Transverse colon (tissue), 4 donors: ENCODE measurements around the gene SRXN1. TPM values are rescaled to one million over a fixed set of nuclear protein-coding genes. Genes with fewer than 3 reads are reported as not detected.

Experiments
- DNase-seq: peaks from one replicate; pipeline ENCODE4 v3.0.0-alpha.2; 2019
- H3K27ac ChIP-seq, 4 donors: fragments of 200-600 bp; sonication (generic); 2 replicates each; pipeline ENCODE4 v1.5.1; 2016 to 2018; ENCODE audit warnings: inconsistent platforms in 4 of 4
- H3K27me3 ChIP-seq: fragments of 200-600 bp; sonication (generic); 2 replicates; pipeline ENCODE4 v1.5.1; 2017; ENCODE audit warnings: inconsistent platforms
- H3K36me3 ChIP-seq, 4 donors: fragments of 200-600 bp; sonication (generic); 2 replicates each; pipeline ENCODE4 v1.5.1; 2017 to 2019; ENCODE audit warnings: inconsistent platforms in 4 of 4
- H3K4me1 ChIP-seq, 4 donors: fragments of 200-600 bp; sonication (generic); 2 replicates each; pipeline ENCODE4 v1.5.1; 2017 to 2020; ENCODE audit warnings: inconsistent platforms in 4 of 4
- H3K4me3 ChIP-seq, 4 donors: fragments of 200-600 bp; sonication (generic); 1 replicate in 1 of 4; 2 replicates in 3 of 4; pipeline versions ENCODE4 v1.5.1 to v1.6.1; 2017 to 2019; ENCODE audit warnings: inconsistent platforms in 4 of 4
- H3K9me3 ChIP-seq, 2 donors: fragments of 200-600 bp; sonication (generic); 2 replicates each; pipeline ENCODE4 v1.5.1; 2017 to 2019; ENCODE audit warnings: inconsistent platforms in 2 of 2
- EP300 ChIP-seq: sonication (generic); formaldehyde crosslinking; IDR thresholded peaks from one replicate; pipeline ENCODE4 v1.6.1; 2017; ENCODE audit warnings: antibody characterized with exemption, low read depth
- POLR2A ChIP-seq: fragments of 450-650 bp; IDR thresholded peaks from one replicate; pipeline ENCODE4 v1.6.1; 2016; ENCODE audit warnings: antibody characterized with exemption, mild to moderate bottlenecking, moderate library complexity
- POLR2AphosphoS5 ChIP-seq, 3 donors: sonication (generic); formaldehyde crosslinking; IDR thresholded peaks; one replicate each; pipeline ENCODE4 v1.6.1; 2016; ENCODE audit warnings: antibody characterized with exemption in 3 of 3
- WGBS, 2 donors: methylation state at CpG; one replicate each; pipeline ENCODE4 v1.1.5; 2018; ENCODE audit warnings: low coverage in 1 of 2; 5-methylcytosine and 5-hydroxymethylcytosine counted together
- in situ Hi-C, 4 donors: fragments of 200-750 bp; cut with MboI; loops; one replicate each; pipeline versions ENCODE4 v1.15.0 to v1.15.1; 2017; ENCODE audit warnings: low sequenced_read_pairs in 3 of 4, low pct_ligation_motif_present in 1 of 4, low pct_unique_long_range_greater_than_20kb in 1 of 4
- intact Hi-C: fragments of 100-400 bp; cut with DNase I; formaldehyde crosslinking; loops from one replicate; pipeline ENCODE4 v1.15.1; 2023; ENCODE audit warnings: low total_unique reads
- total RNA-seq, 4 donors: library from RNA; depleted of rRNA; stranded (reverse); fragments of >200 nt; gene quantifications; one replicate each; pipeline ENCODE4 v1.1.0, GENCODE V29; 2016
- TF ChIP-seq, protein P1 (sequence below), 5 experiments: fragments of 200-600 bp in 3 of 5; fragments of 450-650 bp in 2 of 5; sonication (generic) in 3 of 5; IDR thresholded peaks; 1 replicate in 2 of 5; 2 replicates in 3 of 5; pipeline ENCODE4 v1.5.1; 2016 to 2017; ENCODE audit warnings: antibody characterized with exemption in 5 of 5, inconsistent platforms in 3 of 5, mild to moderate bottlenecking in 2 of 5, moderate library complexity in 1 of 5

SRXN1 gene
- total RNA-seq, 4 donors from 2014 or later = 8.6 to 43.0 (median 21.2) TPM

GRCh38 chr20:692044-692443 is 39.0 kb upstream of the SRXN1 start:
- no peaks in the 10 kb centered on the region for H3K9me3 ChIP-seq
- H3K27ac ChIP-seq = no peak overlapping the region
- H3K27me3 ChIP-seq = peaks cover 46% of the 10 kb centered on the region
- no peaks in the 10 kb centered on the region for H3K4me1 ChIP-seq
- no peak for DNase-seq
- intact Hi-C loops = no loop called here
- TF ChIP-seq, protein P1, sequence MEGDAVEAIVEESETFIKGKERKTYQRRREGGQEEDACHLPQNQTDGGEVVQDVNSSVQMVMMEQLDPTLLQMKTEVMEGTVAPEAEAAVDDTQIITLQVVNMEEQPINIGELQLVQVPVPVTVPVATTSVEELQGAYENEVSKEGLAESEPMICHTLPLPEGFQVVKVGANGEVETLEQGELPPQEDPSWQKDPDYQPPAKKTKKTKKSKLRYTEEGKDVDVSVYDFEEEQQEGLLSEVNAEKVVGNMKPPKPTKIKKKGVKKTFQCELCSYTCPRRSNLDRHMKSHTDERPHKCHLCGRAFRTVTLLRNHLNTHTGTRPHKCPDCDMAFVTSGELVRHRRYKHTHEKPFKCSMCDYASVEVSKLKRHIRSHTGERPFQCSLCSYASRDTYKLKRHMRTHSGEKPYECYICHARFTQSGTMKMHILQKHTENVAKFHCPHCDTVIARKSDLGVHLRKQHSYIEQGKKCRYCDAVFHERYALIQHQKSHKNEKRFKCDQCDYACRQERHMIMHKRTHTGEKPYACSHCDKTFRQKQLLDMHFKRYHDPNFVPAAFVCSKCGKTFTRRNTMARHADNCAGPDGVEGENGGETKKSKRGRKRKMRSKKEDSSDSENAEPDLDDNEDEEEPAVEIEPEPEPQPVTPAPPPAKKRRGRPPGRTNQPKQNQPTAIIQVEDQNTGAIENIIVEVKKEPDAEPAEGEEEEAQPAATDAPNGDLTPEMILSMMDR (IDR thresholded peaks at IDR 0.05) = no peak
- TF ChIP-seq POLR2A (no peak), POLR2AphosphoS5 (IDR thresholded peaks at IDR 0.05) (no peak)
- no peak overlapping the region for H3K4me3 ChIP-seq
- WGBS, 2 donors = 40 to 53% methylated on average over 1 of the region's 1 CpG
- in situ Hi-C loops = no loop called here
- no peaks in the 10 kb centered on the region for H3K36me3 ChIP-seq

DNA sequence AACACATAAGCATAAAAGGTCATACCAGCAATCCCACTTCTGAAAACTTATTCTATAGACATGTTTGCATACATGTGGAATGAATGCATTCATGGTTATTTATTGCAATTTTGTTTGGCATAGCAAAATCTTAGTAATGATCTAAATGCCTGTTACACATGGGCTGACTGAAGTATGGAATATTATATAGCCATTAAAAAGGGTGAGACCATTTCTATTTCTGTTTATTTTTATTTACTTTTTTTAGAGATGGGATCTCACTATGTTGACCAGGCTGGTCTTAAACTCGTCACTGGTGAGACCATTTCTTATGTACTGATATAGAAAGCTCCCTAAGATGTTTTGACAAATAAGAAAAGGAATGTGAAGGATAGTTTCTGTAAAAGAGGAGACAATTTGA is 36.9 kb upstream of the SRXN1 start:
- Histone ChIP-seq H3K27me3 (peaks cover 55% of the 10 kb centered on the region), H3K9me3 (no peaks in the 10 kb centered on the region), H3K27ac (no peak overlapping the region), H3K4me1 (no peaks in the 10 kb centered on the region), H3K36me3 (no peaks in the 10 kb centered on the region), H3K4me3 (no peak overlapping the region)
- in situ Hi-C loops (no loop called here), intact Hi-C loops (no loop called here)
- no peak for TF ChIP-seq EP300
- TF ChIP-seq POLR2AphosphoS5 (IDR thresholded peaks at IDR 0.05) = no peak
- TF ChIP-seq, protein P1 (IDR thresholded peaks at IDR 0.05) = no peak
- TF ChIP-seq POLR2A = no peak
- no peak for DNase-seq
- 27 to 53% methylated on average over 1 of the region's 1 CpG for WGBS, 2 donors

GRCh38 chr20:689348-689747 is 36.3 kb upstream of the SRXN1 start:
- TF ChIP-seq, protein P1 (IDR thresholded peaks at IDR 0.05) = no peak
- TF ChIP-seq EP300 = no peak
- TF ChIP-seq POLR2AphosphoS5 (IDR thresholded peaks at IDR 0.05) = no peak
- no peak for TF ChIP-seq POLR2A
- H3K4me3 ChIP-seq = no peak overlapping the region
- 64% methylated on average over 6 of the region's 6 CpGs; no CpG with 5 or more reads in 1 of the 2 donors for WGBS, 2 donors
- intact Hi-C loops = no loop called here
- H3K36me3 ChIP-seq = no peaks in the 10 kb centered on the region
- in situ Hi-C loops = no loop called here
- H3K9me3 ChIP-seq = no peaks in the 10 kb centered on the region
- no peaks in the 10 kb centered on the region for H3K4me1 ChIP-seq
- DNase-seq = no peak
- peaks cover 55% of the 10 kb centered on the region for H3K27me3 ChIP-seq
- H3K27ac ChIP-seq = no peak overlapping the region

DNA sequence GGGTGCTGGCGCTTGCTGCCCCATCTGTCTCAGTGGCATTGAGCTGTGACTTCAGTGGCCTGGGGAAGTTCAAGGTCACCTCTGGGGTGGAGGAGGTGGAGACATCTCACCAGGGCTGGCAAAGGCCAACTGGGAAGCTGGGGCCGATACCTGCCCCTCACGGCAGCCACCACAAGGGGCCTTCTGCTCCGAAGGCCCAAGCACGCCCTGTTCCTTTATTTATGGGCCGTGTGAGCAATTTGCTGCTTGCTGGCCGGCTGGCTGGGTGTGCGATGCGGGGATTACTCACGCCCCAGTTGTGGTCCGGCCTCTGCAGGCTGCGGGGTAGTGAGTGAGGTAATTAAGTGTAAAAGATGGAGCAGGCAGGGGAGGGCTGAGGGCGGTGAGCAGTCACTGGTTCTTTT is 35.8 kb upstream of the SRXN1 start:
- in situ Hi-C loops (no loop called here), intact Hi-C loops (no loop called here)
- 27% methylated on average over 10 of the region's 13 CpGs; no CpG with 5 or more reads in 1 of the 2 donors for WGBS, 2 donors
- H3K27me3 ChIP-seq = peaks cover 60% of the 10 kb centered on the region
- no peak for DNase-seq
- TF ChIP-seq POLR2AphosphoS5 (IDR thresholded peaks at IDR 0.05) = no peak
- no peak for TF ChIP-seq POLR2A
- TF ChIP-seq, protein P1 (IDR thresholded peaks at IDR 0.05) = no peak
- TF ChIP-seq EP300 = no peak
- H3K4me3 ChIP-seq = no peak overlapping the region
- no peaks in the 10 kb centered on the region for H3K9me3 ChIP-seq
- no peaks in the 10 kb centered on the region for H3K36me3 ChIP-seq
- H3K27ac ChIP-seq = no peak overlapping the region
- H3K4me1 ChIP-seq = no peaks in the 10 kb centered on the region
